PC-9 (cell line): ENCODE measurements around the gene KCNK6. TPM values are rescaled to one million over a fixed set of nuclear protein-coding genes. Genes with fewer than 3 reads are reported as not detected.

ENCODE experiments used
- BruUV-seq: library from RNA; stranded (reverse); fragments of 400-500 nt; replicated peaks from 2 replicates; lab custom pipeline; 2021; lab: Mats Ljungman, UMichigan
- CTCF ChIA-PET: fragments of 300-600 bp; sonication (Branson Sonifier 250); formaldehyde crosslinking; loops from one replicate; lab custom pipeline; 2022; ENCODE audit warnings: antibody characterized with exemption; lab: Charles Lee
- POLR2A ChIA-PET: fragments of 300-600 bp; sonication (Branson Sonifier 250); formaldehyde crosslinking; loops from one replicate; lab custom pipeline; 2022; ENCODE audit warnings: antibody characterized with exemption; ENCODE audit not compliant: unreplicated experiment; lab: Charles Lee
- DNase-seq, 2 experiments: peaks; one replicate each; pipeline versions ENCODE4 v3.0.0 to v3.0.0-alpha.2; 2015 to 2022; ENCODE audit warnings: mixed read lengths in 1 of 2
- H2AFZ ChIP-seq: fragments of 200-600 bp; sonication (generic); 2 replicates; pipeline ENCODE4 v1.8.1; 2017; ENCODE audit warnings: antibody characterized with exemption
- H3F3A ChIP-seq: fragments of 200-600 bp; sonication (generic); 2 replicates; pipeline ENCODE4 v1.8.1; 2017; ENCODE audit warnings: antibody characterized with exemption, mild to moderate bottlenecking, low read depth; ENCODE audit not compliant: insufficient read depth
- H3K27ac ChIP-seq: fragments of 200-600 bp; sonication (generic); 2 replicates; pipeline ENCODE4 v1.6.1; 2016; ENCODE audit warnings: mixed run types
- H3K27me3 ChIP-seq: fragments of 200-600 bp; sonication (generic); 2 replicates; pipeline ENCODE4 v1.6.1; 2016; ENCODE audit warnings: low read depth, mixed run types; ENCODE audit not compliant: insufficient read depth
- H3K36me3 ChIP-seq: fragments of 200-600 bp; sonication (generic); 2 replicates; pipeline ENCODE4 v1.6.1; 2016; ENCODE audit warnings: low read depth, mixed run types
- H3K4me1 ChIP-seq: fragments of 200-600 bp; sonication (generic); replicated peaks from 2 replicates; pipeline ENCODE4 v1.6.1; 2016; ENCODE audit warnings: mixed run types; ENCODE audit not compliant: insufficient read depth
- H3K4me2 ChIP-seq: fragments of 200-600 bp; sonication (generic); 2 replicates; pipeline ENCODE4 v1.6.1; 2017; ENCODE audit warnings: mixed run types
- H3K4me3 ChIP-seq: fragments of 200-600 bp; sonication (generic); 2 replicates; pipeline ENCODE4 v1.6.1; 2016; ENCODE audit warnings: mixed run types
- H3K79me2 ChIP-seq: fragments of 200-600 bp; sonication (generic); 2 replicates; pipeline ENCODE4 v1.6.1; 2017; ENCODE audit warnings: low read depth, mixed run types
- H3K9me2 ChIP-seq: fragments of 200-600 bp; sonication (generic); 2 replicates; pipeline ENCODE4 v1.8.1; 2017; ENCODE audit warnings: mild to moderate bottlenecking; ENCODE audit not compliant: insufficient read depth
- H3K9me3 ChIP-seq: fragments of 200-600 bp; sonication (generic); 2 replicates; pipeline ENCODE4 v1.8.1; 2016; ENCODE audit warnings: low read depth; ENCODE audit not compliant: insufficient read depth
- H4K20me1 ChIP-seq: fragments of 200-600 bp; sonication (generic); 2 replicates; pipeline ENCODE4 v1.8.1; 2017; ENCODE audit not compliant: insufficient read depth
- CTCF ChIP-seq: fragments of 200-600 bp; sonication (generic); conservative IDR thresholded peaks from 2 replicates; pipeline ENCODE4 v1.6.1; 2017; ENCODE audit warnings: mixed run types, antibody characterized with exemption, mild to moderate bottlenecking, moderate library complexity
- EZH2 ChIP-seq: fragments of 200-600 bp; sonication (generic); IDR thresholded peaks from 2 replicates; pipeline ENCODE4 v1.8.0; 2017; ENCODE audit warnings: antibody characterized with exemption, low read depth
- intact Hi-C: fragments of 100-400 bp; cut with micrococcal nuclease; formaldehyde crosslinking; loops from one replicate; pipeline ENCODE4 v1.10.0; 2022; ENCODE audit not compliant: unreplicated experiment
- total RNA-seq: library from RNA; stranded (reverse); gene quantifications from 2 replicates; pipeline ENCODE4 v1.2.3, GENCODE V29; 2021

KCNK6 gene
- total RNA-seq, 1 experiment from 2014 or later, result 6.1 TPM

GRCh38 chr19:38289955-38290354 is 29.7 kb upstream of the KCNK6 start:
- Histone ChIP-seq H3K27me3 (no peaks in the 10 kb centered on the region), H3K36me3 (peaks cover 44% of the 10 kb centered on the region), H2AFZ (no peak overlapping the region), H3F3A (peaks cover 80% of the 10 kb centered on the region), H3K4me3 (no peak overlapping the region), H3K9me2 (no peaks in the 10 kb centered on the region), H4K20me1 (peaks cover 74% of the 10 kb centered on the region), H3K79me2 (peaks cover 73% of the 10 kb centered on the region), H3K9me3 (no peaks in the 10 kb centered on the region), H3K4me2 (peak overlapping the region; percentile 60), H3K27ac (peak overlapping the region; percentile 75), H3K4me1 (peaks cover 44% of the 10 kb centered on the region)
- DNase-seq, result no peak
- ChIA-PET POLR2A (interaction anchor here (0.6 to 1.2 kb wide), 2 partner anchors 16 to 26 kb away, joined by 3 to 4 read pairs; partner anchors contain the start of gene SPINT2), CTCF (interaction anchor here (0.6 to 0.9 kb wide), 2 partner anchors 46 to 258 kb away, joined by 3 to 11 read pairs; no protein-coding TSS in a partner anchor)
- intact Hi-C loops, result loop anchor here (1.0 to 2.0 kb wide), 3 partner anchors 13 to 45 kb away; partner anchors contain the start of genes C19orf33 and CATSPERG
- TF ChIP-seq EZH2 (no peak), CTCF (no peak)
- no TSS peak for BruUV-seq

- ChIA-PET CTCF (interaction anchor here (0.9 to 1.3 kb wide), 2 partner anchors 27 to 47 kb away, joined by 3 to 5 read pairs; partner anchors contain the start of gene SPINT2), POLR2A (interaction anchor here (0.5 to 1.2 kb wide), 6 partner anchors 12 to 27 kb away, joined by 3 to 4 read pairs (median 3); partner anchors contain the start of genes C19orf33 and SPINT2)
- Histone ChIP-seq H3K4me3 (no peak overlapping the region; the same call in 1 of the 2 replicates), H2AFZ (no peak overlapping the region), H3K79me2 (peaks cover 65% of the 10 kb centered on the region), H3K9me3 (no peaks in the 10 kb centered on the region), H3F3A (peaks cover 84% of the 10 kb centered on the region), H3K4me1 (peaks cover 44% of the 10 kb centered on the region), H3K4me2 (peak overlapping the region; percentile 60), H3K27me3 (no peaks in the 10 kb centered on the region), H4K20me1 (peaks cover 67% of the 10 kb centered on the region), H3K9me2 (no peaks in the 10 kb centered on the region), H3K36me3 (peaks cover 39% of the 10 kb centered on the region), H3K27ac (peak overlapping the region; percentile 75)
- TF ChIP-seq EZH2 (no peak), CTCF (no peak)
- peak; percentile 90 to 91 for DNase-seq
- intact Hi-C loops, result loop anchor here (1.0 to 2.0 kb wide), 4 partner anchors 13 to 44 kb away; partner anchors contain the start of genes C19orf33, CATSPERG and SPINT2
- BruUV-seq, result no TSS peak
These were observed 29.0 kb upstream of the KCNK6 start for GRCh38 chr19:38290631-38291147.

GRCh38 chr19:38291855-38292254 is 27.8 kb upstream of the KCNK6 start:
- H3K27ac ChIP-seq, result peak overlapping the region; percentile 75; the same call in 1 of the 2 replicates
- no peak overlapping the region for H3K4me3 ChIP-seq
- POLR2A ChIA-PET, result no interaction called here
- peaks cover 49% of the 10 kb centered on the region for H3K4me1 ChIP-seq
- H3F3A ChIP-seq, result peaks cover 90% of the 10 kb centered on the region
- 0 out of 2 replicates have a peak overlapping the region, but pooled peaks have one; percentile 60 for H3K4me2 ChIP-seq
- DNase-seq, result no peak
- peaks cover 55% of the 10 kb centered on the region for H4K20me1 ChIP-seq
- H3K27me3 ChIP-seq, result no peaks in the 10 kb centered on the region
- CTCF ChIA-PET, result interaction anchor here (0.6 to 0.7 kb wide), 2 partner anchors 23 to 1050 kb away, joined by 4 to 7 read pairs; partner anchors contain the start of gene SAMD4B
- H3K79me2 ChIP-seq, result peaks cover 55% of the 10 kb centered on the region
- intact Hi-C loops, result loop anchor here (1.0 to 2.0 kb wide), 3 partner anchors 13 to 43 kb away; partner anchors contain the start of genes C19orf33, CATSPERG and SPINT2
- H3K36me3 ChIP-seq, result peaks cover 32% of the 10 kb centered on the region
- no peak overlapping the region for H2AFZ ChIP-seq
- BruUV-seq, result TSS peak; percentile 40
- no peaks in the 10 kb centered on the region for H3K9me3 ChIP-seq
- H3K9me2 ChIP-seq, result no peaks in the 10 kb centered on the region
- no peak for TF ChIP-seq CTCF
- no peak for TF ChIP-seq EZH2
